ENCODE measurements around the gene ELMO2.

ELMO2 gene

DNA sequence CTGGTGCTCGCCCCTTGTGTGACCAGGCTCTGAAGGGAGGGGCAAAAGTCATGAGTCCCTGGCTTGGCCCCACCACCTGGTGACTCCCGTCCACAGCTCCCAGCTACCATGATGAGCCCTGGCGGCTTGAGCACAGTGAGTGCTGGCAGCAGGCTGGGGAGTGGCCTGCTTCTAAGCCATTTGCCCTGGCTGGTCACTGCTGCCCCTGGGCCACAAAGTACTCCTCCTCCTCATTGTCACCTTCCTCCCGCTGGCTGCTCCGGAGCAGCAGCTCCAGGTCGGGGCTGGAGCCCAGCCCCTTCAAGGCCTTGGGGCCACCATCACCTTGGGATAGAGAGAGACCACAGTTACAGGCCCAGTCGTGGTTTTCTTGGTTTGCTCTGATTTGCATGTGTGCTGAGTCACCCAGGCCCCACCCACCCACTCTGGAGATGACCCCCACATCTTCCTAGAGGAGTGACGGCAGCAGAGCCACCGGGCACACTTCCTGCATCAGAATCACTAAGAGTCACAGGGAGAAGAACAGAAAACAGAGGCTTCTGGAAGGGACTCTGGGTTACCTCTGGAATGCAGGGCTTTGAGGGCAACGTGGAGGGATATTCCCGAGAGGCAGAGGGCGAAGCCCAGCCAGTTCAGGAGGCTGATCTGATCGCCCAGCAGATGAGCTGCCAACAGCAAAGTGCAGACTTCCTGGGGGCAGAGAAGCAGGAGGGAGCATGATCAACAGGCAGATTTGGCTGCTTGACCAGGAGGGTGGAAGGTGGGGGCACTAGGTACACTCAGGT is 56.0 kb downstream of the ELMO2 start:
- DNase-seq, result no peak

DNA sequence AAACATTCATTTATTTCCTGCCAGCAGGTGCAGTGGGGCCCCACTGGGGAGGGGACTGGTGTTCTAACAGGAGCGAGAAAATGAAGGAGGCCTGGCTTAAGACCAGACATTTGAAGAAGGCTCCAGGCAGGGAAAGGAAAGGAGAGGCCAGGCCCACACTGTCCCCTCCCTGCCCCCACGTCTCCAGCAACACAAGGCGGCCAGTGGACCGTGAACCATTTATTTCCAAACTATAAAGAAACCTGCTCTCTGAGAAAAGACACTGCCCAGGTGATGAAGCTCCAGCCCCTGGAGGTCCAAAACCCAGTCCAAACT is 56.7 kb downstream of the ELMO2 start:
- DNase-seq, result no peak

DNA sequence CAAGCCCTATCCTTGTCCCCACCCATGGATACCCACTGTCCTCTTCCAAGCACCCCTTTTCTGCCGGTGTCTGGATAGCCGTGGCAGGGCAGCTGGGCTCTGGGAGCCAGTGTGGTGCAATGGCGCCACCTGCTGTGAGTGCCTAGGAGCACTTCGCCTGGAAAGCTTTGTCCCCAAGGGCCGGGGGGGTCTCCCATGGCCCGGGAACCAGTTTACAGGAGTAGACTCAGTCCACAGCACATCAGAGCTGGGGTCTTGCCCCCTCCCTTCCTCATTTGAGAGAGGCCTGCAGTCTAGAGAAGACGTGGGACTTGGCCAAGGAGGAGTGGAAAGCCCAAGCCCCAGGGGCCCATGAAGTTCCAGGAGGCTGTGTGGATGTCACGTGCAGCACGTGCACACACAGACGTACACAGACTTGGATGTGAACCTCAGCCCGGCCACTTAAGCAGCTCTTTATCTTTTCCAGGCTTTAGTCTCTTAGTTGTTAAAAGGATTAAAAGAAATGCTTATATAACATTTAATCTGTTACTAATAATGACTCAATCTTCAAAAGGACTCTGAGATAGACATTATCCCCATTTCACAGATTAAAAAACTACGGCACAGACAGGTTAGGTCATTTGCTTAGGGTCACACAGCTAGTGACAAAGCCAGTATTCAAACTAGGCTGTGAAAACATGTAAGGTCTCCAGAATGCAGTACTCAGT is 57.2 kb downstream of the ELMO2 start:
- peak; percentile 22 to 46 for DNase-seq

DNA sequence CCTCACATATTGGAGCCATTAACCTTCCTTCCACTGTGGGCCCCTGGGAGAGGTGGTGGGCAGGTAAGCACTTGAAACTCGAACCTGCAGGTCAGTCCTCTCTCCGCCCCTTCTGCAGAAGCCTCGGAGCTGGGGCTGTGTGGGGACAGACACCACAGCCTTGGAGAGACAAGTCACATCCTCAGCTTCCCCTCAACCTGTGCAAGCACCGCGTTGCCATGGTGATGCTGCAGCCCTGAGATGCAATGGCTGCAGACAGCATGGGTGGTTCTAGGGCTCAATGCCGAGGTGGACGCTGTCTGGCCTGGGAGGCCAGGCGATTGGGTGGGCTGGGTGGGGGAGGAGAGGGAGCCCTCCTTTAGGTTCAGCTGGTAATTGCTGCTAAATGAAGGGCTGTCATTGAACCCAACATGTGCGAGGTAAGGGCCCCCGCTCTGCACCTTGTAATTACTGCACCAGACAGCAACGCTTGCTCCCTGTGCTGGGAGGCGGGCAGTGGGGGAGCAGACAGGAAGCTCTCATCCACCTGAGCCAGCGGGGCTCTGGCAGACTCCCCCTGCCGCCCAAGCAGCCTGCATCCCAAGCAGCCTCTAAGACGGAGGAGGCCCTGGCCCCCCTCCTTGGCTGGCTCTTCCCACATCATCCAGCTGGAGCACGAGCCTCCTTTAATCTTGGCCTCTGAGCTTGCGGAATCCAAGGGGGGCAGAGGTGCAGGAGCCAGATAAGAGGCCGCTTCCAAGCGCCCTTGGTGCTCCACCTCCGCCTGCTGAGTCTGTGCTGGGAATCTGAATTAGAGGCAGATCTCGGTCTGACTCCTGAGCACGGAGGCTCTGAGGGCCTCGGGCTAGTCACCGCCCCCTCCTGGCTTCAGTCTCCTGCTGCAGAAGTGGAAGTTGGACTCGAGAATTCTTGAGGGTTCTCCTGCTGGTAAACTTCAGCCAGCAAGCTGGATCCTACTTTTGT is 58.3 kb downstream of the ELMO2 start:
- no peak for DNase-seq

DNA sequence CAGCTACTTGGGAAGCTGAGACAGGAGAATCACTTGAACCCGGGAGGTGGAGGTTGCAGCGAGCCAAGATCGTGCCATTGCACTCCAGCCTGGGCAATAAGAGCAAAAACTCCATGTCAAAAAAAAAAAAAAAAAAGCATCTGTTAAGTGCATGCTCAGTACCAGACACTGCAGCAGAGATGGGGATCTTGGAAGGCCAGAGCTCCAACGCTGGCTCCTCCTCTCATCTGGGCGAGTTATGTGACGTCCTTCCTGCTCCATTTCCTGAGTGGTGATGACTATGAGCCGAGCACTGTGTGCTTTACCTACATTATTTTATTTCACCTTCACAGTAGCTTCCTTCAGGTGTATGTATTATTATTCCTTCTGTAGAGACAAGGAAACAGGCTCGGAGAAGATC is 59.6 kb downstream of the ELMO2 start:
- no peak for DNase-seq

DNA sequence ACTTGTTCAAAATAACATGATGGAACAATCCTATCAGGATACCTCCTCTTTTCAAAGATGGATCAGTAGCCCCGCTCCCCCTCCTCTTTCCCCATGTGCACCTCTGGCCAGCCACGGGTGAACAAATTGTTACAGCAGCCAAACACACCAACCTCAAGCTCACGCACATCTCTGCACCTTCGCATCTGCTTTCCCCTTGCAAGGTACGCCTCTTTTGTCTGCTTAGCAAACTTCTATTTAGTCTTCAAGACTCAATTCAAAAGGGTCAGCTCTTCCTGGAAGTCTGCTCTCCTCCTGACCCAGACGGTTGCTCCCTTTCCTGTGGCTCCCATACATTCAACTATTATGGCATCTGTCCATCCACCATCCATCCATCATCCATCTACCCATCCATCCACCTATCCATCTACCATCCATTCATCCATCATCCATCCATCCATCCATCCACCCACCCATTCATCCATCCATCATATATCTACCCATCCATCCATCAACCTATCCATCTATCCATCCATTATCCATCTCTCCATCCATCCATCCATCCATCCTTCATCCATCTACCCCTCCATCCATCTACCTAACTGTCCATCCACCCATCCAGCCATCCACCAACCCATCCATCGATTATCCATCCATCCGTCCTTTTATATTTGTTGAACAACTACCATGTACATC is 61.8 kb downstream of the ELMO2 start:
- DNase-seq, result no peak

DNA sequence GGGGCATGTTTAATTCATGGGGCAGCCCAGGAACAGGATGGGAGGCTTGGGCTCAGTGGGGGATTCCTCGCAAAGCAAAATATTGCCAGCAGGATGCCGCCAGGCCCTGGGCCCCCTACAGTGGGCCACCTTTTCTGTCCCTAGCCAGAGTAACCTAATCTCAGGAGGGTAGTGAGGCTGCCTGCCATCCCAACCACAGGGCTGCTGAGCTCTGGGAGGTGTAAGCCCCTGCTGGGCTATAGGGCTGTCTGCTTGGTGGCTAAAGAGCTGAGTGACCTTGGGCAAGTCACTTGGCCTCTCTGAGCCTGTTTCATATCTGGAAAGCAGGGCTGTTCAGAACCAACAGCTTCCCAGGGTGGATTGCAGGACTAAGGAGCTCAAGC is 62.4 kb downstream of the ELMO2 start:
- DNase-seq, result no peak

DNA sequence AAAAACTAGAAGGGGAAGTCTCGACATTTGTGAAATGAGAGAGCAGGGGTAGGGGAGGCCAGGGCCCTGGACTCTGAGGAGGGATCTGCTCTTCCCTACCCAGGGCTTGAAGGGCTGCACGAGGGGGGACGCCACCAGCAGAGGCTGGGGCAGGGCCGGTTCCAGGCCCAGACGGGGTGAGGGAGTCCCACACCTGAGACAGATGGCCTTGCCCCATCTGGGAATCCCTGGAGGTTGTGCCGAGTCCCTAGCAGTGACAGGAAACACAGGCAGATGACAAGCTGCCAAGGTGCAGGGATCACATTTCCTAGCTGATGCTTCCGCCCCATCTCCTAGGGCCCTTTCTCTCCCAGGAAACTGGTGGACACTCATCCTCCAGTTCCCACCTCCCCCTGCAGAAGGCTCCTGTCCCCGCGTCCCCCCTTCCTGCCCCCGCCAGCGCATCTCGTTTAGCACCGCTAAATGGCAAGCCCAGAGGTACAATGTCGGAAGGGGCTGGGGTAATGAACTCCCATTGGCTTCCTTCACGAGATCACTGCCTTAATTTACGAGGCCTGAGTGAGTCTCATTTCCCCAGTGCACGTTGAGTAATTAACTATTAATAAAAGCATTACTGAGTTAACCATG is 63.0 kb downstream of the ELMO2 start:
- no peak for DNase-seq

DNA sequence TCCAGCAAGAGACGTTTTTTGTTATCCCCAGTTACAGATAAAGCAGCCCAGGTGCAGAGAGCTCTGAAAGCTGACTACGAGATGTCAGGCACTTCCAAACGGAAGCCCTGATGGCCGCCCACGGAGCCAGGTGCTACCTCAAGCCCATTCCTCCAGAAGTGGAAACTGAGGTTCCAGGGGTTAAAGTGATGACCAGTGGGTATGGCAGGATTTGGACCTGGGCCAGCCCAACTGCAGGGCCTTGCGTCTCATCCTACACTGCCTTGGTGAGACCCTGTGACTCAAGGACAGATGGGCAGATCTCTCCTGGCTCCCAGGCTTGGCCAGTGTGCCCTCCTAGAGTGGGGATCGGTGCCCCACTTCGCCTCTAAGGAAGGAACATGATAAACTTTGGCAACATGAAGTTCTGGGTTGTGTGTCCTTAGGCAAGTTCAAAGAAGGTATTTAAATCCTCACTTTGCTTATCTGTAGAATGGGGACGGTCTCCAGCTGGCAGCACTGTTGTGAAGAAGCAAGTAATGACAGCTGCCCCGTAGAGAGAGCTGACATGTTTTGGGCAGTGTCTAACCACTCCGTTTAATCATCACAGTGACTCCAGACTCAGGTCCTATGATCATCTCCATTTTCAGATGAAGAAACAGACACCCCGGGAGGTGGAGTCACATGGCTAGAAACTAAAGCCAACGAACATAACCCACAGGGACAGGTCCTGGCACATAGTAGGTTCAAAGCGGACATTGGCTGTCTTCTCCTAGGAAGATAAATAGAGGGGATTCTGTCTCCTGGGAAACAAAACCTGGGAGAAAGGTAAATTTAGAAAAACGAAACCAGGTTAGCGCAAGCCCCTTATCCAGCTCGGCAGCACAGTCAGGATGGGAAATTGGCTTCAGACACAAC is 63.7 kb downstream of the ELMO2 start:
- DNase-seq, result no peak

DNA sequence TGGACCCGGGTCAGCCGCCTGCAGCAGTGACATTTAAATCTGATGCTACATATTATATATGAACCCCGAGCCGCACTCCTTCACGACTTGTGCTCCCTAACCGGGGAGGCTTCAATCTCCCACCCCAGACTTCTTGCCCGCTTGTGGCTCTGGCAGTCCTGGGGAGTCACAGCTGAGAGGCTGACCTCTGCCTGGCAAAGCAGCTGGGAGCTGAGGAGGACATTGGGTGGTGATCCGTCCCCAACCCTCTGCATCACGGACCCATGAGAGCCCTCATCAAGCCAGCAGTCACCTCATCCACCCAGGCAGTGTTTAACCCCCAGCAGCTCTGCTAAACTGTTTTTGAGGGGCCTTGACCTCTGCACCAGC is 64.4 kb downstream of the ELMO2 start:
- no peak for DNase-seq

DNA sequence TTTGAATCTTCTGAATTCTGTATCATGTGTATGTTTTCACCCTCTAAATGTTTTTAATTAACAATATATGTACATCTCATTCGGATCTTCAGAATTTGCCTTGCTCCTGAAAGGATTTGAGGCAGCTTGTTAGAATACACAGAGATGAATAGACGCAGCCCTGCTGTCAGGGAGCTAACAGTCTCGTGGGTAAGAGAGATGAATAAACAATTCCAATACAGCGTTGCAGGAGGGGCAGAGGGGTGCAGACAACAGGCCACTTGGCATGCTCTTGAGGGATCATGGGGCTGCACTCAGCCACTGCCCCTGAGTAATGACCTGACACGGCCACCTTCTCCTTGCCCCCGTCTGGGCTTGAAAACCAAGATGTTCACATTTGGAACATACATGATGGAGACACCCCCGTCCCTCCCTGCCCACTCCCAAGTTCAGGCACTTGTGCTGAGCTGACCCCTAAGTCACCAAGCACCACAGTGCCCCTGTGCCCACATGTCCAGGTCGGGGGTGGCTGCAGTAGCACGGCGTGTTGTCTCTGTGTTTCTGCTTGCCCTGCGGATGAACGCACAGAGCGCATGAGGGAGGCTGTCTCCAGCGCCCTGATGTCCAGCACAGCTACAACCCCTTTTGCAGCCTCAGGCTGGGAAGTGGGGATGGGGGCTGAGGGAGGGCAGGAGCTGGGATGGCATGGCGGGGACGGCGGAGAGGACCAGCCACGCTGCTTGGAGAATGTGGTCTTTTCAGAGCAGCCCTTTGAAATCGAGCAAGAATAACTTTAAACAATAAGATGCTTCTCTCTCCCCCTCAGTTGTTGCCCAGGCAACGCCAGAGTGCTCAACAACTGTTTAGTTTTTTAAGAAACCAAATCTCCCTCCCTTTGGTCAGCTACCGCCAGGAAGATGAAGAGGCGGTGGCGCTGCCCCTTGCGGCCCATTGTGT is 65.1 kb downstream of the ELMO2 start:
- DNase-seq, result no peak

DNA sequence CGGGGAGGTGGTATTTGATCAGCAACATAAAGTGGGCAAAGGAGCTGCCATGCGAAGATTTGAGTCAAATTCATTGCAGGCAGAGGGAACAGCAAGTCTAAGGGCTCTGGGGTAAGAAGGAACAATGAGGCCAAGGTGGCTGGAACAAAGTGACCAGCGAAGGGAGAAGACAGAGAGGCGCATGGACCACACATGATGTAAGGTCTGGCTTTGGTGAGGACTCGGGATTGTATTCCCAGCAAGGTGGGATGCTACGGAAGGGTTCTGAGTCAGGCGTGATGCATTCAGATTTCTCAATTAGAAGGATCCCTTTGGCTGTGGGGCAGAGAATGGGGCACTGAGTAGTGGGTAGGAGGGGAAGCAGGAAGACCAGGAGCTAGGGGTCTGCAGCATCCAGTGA is 67.4 kb downstream of the ELMO2 start:
- no peak for DNase-seq

DNA sequence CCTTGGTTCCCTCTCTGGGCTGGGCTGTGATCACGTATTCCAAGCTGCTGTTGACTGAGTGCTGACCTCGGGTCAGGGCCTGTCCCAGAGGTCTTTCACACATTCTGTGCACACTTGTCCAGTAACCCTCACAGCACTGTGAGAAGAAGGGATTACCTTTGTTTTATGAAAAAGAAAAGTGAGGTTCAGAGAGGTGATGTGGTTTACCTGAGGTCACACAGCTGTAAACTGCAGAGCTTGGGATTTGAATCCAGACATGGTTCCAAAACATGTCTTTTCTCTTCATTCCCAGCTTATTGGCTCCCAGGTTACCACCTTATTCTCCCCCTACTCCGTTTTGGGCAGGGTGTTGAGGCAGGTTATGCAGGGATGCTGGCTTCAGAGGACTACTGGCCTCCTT is 69.7 kb downstream of the ELMO2 start:
- no peak for DNase-seq

DNA sequence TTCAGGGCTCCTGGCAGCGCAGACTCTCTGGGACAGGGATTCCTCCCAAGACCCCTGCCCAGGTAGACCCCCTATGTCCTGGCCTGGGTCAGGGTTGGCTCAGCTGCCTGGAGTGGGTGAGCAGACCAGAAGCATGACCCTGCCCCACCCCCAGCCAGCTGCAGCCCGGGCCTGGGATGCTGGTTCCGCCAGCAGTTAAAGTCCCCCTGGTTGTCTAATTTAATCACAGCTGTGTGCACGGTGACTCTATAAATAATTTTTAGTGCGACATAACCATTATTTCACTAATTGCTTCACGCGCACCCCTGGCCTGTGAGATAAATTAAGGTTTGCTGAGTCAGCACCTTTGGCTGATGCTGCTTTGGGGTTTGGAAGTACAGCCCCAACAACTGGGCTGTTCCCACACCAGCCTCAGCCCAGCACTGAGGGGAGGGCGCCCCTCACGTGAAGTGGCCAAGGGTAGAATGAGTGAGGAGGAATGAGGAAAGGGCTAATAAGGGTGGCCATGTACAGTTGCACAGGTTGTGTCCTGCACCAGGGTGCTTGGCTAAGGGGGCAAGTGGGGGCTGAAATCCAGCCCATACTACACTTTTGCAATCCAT is 72.0 kb downstream of the ELMO2 start:
- DNase-seq, result no peak

DNA sequence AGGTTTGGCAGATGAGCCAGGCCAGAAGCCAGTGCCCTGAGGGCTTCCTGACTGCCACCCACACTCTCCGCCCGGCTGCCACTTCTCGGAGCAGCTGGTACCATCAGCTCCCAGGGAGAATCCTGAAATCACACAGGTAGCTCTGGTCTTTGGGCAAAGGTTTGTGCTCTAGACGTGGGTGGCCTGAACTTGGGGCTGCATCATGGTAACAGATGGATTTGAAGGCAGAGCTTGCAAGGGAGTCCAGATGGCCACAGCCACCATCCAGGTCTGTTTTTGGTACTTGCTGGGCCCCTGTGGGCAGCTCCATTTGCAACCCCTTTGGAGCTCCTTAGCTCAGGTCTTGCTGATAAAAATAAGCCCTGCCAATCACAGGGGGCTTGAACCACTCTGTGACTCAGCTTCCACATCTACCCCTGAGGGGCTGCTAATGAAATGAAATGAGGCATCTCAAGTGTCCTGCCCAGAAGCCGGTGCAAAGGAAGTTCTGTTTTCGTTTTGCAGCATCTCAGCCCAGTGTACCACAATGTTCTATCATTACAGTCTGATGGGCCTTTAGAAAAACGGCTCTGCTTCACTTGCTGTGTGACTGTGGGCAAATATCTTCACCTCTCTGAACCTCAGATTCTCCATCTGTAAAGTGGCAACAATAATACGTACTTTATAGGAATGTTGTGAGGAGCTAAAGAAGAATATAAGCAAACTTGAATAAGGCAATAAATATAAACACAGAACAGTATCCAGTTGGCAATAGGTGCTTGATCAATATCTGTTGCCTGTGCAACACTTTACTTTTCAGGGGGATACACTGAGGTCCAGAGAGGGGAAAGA is 73.0 kb downstream of the ELMO2 start:
- DNase-seq, result no peak

DNA sequence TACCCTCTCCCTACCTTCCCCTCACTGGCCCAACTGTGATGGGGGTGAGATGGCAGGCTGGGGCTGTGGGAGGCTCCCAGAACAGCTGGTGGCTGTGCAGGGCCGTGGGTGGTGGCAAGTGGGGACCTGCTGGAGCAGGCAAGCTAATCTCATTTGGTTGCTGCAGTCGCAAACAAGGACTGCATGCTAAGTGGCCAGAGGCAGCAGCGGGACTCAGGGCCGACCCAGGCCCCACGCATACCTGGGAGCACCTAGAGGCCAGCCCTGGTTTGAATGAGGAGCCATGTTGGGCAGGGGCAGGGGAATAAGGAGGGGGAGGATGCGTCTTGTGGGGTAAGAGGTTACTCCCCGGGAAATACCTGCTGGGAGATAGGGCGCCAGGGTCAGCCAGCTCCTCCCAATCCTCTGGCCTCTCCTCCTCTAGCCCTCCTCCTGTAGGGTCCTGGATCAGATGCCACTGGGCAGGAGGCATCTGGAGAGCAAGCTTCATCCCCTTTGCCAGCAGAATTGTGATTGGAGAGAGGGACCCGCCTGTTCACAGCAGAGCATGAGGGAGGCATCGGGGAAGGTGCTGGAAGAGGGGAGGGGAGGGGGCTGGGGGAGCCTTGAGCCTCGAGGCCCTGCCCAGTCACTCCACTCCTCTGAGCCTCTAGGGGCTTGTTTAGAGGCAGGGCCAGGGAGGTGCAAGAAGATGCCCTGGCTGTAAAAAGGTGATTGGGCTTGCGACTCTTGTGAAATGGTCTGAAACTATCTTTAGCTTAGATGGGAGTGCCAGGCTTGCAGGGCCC is 73.8 kb downstream of the ELMO2 start:
- DNase-seq, result no peak

DNA sequence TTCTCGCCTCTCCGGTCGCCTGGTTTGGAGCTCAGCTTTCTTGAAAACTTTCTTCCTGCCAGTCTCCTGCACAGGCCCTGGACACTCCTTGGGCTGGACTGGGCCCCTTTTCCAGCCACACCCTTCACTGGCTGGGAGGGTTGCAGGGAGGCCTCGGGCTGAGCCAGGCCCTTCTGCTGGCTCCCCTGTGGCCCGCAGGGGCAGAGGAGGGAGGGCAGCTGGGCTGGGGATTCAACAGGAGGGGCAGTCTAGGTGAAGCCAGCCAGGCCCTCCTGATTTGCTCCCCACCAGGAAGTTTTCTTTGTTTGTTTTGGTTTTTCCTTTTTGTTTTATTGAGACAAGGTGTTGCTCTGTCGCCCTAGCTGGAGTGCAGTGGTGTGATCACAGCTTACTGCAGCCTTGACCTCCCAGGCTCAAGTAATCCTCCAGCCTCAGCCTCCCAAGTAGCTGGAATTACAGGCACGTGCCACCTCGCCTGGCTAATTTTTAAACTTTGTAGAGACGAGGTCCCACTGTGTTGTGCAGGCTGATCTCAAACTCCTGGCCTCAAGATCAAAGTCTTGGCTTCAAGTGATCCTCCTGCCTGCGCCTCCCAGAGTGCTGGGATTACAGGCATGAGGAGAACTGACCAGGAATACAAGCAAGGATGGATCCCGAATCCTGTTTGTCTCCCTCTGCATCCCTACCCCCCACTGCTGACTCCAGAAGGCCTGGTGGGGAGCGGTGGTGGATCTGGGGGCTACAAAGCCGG is 74.6 kb downstream of the ELMO2 start:
- DNase-seq, result no peak
